ENCODE data around the gene DNAJB11. TPM values are rescaled to one million over a fixed set of nuclear protein-coding genes. Genes with fewer than 3 reads are reported as not detected.
"Not testable (repeated sequence)": the region's sequence is repeated elsewhere in the genome, so short reads cannot be mapped to it uniquely, and the experiment has no call there.

Gene DNAJB11
- total RNA-seq, 1 donor from 2014 or later, result 57.6 TPM

DNA sequence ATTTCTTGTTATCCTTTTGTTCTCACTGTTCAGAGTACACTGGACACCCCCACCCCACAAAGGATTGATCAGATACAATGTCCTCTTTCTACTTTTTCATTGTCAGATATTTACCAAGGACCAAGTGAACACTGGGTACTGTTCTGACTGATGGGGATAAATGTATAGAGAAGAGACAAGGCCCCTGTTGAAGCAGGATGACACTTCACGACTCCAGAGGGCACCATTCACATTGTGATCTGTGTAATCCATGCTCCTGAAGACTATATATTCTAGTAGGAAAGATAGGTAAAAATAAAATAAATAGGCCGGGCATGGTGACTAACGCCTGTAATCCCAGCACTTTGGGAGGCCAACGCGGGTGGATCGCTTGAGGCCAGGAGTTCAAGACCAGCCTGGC is 19.1 kb upstream of the DNAJB11 start:
- Mint-ChIP-seq H3K27me3 (ENCODE audit: unreplicated experiment) (no peaks in the 10 kb centered on the region), H3K4me3 (ENCODE audit: unreplicated experiment) (no peak overlapping the region), H3K27ac (ENCODE audit: unreplicated experiment) (no peak overlapping the region), H3K36me3 (ENCODE audit: unreplicated experiment) (peaks cover 4% of the 10 kb centered on the region), H3K4me1 (ENCODE audit: low read depth, unreplicated experiment) (no peaks in the 10 kb centered on the region), H3K9me3 (ENCODE audit: unreplicated experiment) (no peaks in the 10 kb centered on the region)
- no peak for DNase-seq
- TF ChIP-seq, protein P1, sequence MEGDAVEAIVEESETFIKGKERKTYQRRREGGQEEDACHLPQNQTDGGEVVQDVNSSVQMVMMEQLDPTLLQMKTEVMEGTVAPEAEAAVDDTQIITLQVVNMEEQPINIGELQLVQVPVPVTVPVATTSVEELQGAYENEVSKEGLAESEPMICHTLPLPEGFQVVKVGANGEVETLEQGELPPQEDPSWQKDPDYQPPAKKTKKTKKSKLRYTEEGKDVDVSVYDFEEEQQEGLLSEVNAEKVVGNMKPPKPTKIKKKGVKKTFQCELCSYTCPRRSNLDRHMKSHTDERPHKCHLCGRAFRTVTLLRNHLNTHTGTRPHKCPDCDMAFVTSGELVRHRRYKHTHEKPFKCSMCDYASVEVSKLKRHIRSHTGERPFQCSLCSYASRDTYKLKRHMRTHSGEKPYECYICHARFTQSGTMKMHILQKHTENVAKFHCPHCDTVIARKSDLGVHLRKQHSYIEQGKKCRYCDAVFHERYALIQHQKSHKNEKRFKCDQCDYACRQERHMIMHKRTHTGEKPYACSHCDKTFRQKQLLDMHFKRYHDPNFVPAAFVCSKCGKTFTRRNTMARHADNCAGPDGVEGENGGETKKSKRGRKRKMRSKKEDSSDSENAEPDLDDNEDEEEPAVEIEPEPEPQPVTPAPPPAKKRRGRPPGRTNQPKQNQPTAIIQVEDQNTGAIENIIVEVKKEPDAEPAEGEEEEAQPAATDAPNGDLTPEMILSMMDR (IDR thresholded peaks at IDR 0.05; ENCODE audit: partially characterized antibody, unreplicated experiment), result no peak

DNA sequence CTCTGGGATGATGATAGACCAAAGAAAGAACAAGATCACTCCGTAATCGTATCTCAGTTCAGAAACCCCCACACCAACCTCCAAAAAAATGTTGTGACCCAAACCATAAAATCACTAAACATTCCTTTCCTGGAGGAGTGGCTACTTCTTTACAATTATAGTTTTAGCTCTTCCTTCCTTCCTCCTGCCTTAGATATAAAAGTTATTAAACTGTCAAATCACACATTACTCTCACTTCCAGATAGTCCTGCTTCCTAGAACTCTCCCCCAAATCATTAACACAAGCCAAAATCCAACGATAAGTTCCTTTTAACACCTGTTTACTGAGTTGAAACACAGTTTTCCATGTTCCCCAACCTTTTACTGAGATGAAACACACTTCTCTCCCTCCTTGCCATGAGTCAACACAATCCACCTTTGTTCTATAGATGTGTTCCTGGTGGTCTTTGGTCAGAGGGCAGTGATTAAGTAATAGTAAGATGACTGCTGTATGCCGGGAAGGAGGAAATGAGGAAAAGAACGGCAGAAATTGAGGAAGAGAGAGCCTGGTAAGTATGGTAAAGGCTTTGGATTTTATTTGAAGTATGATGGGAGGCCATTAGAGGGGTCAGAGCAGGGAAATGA is 18.0 kb upstream of the DNAJB11 start:
- no peaks in the 10 kb centered on the region for H3K27me3 Mint-ChIP-seq (ENCODE audit: unreplicated experiment)
- no peak overlapping the region for H3K4me3 Mint-ChIP-seq (ENCODE audit: unreplicated experiment)
- H3K27ac Mint-ChIP-seq (ENCODE audit: unreplicated experiment), result no peak overlapping the region
- TF ChIP-seq, protein P1 (IDR thresholded peaks at IDR 0.05; ENCODE audit: partially characterized antibody, unreplicated experiment), result no peak
- H3K4me1 Mint-ChIP-seq (ENCODE audit: low read depth, unreplicated experiment), result no peaks in the 10 kb centered on the region
- H3K9me3 Mint-ChIP-seq (ENCODE audit: unreplicated experiment), result no peaks in the 10 kb centered on the region
- DNase-seq, result no peak
- peaks cover 4% of the 10 kb centered on the region for H3K36me3 Mint-ChIP-seq (ENCODE audit: unreplicated experiment)

DNA sequence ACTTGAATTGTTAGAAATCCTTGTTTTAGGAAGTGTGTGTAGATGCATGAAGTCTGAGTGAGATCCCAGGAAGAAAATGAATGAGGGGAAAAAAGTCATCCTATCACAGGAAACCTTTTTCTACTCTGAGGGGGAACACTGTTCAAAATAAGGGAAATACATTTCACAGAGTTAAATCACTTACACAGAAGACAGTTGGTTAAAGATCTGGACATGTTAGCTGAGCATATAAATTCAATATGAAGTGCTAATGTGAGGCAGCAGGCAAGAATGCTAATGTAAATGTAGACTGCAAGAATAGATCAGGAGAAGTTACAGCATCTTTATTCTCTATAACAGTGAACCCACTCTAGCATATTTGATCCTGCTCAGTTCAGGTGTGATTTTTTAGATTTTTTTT is 5.9 kb upstream of the DNAJB11 start:
- no peak for DNase-seq
- no peak overlapping the region for H3K4me3 Mint-ChIP-seq (ENCODE audit: unreplicated experiment)
- TF ChIP-seq, protein P1 (IDR thresholded peaks at IDR 0.05; ENCODE audit: partially characterized antibody, unreplicated experiment), result no peak

DNA sequence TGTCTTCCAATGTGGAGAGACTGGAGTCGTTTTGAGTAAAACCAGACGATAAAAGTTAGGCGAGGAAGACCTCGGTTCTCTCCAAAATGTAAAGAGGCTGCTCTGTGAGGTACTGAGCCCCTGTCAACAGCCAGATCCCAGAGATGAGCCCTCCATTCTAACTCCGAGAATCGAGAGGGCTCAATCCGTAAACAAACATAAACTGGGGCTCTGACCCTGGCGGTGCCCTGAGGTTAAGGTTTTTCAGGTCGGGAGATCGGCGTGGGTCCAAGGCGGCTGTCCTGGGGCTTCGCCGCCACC is 3.8 kb upstream of the DNAJB11 start:
- no peak for DNase-seq
- Mint-ChIP-seq H3K9me3 (ENCODE audit: unreplicated experiment) (peaks cover 4% of the 10 kb centered on the region), H3K4me3 (ENCODE audit: unreplicated experiment) (peak overlapping the region; percentile 92), H3K27me3 (ENCODE audit: unreplicated experiment) (peaks cover 11% of the 10 kb centered on the region), H3K36me3 (ENCODE audit: unreplicated experiment) (no peaks in the 10 kb centered on the region), H3K4me1 (ENCODE audit: low read depth, unreplicated experiment) (peaks cover 10% of the 10 kb centered on the region), H3K27ac (ENCODE audit: unreplicated experiment) (peak overlapping the region; percentile 56)
- TF ChIP-seq, protein P1 (IDR thresholded peaks at IDR 0.05; ENCODE audit: partially characterized antibody, unreplicated experiment), result no peak

More for the DNA sequence above, 5.9 kb upstream of the DNAJB11 start:
- Mint-ChIP-seq H3K27me3 (ENCODE audit: unreplicated experiment) (peaks cover 5% of the 10 kb centered on the region), H3K36me3 (ENCODE audit: unreplicated experiment) (no peaks in the 10 kb centered on the region), H3K9me3 (ENCODE audit: unreplicated experiment) (peaks cover 4% of the 10 kb centered on the region), H3K27ac (ENCODE audit: unreplicated experiment) (no peak overlapping the region), H3K4me1 (ENCODE audit: low read depth, unreplicated experiment) (peaks cover 2% of the 10 kb centered on the region)

DNA sequence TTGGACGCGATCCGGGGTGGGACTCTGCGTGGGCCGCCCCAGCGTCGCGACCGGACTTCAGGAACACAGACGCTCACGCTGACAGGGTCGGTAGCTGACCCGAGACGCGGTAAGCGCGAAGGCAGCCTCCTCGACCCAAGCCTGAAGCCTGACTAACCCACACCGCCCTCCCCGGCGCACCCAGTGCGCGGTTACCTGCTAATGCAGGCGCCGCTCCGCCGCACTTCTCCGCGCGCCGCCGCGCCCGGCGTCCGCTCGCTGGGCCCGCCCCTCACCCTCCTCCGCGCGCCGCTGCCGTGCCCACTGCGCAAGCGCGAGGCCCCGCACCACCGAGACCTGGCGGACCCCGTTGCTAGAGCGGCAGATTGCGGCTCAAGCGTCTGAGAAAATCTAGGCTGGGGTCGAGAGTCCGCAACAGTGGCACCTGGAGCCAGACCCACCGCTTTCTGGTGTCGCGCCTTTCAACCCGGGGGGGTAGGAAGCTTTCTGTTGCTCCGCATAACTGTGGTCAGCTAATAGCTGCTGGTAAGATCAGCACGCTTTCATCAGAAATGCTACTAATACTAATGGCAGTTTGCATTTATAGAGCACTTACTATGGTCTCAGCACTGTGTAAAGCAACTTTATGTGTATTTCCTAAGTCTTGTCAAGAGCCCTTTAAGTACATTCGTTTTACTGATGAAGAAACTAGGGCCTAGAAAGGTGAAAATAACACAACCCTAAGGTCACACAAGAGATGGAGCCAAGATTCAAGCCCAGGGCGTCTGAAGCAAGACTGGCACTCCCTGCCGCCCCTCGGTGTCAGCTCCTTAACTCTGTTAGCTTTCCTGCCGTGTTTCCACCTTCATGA is 3.2 kb upstream of the DNAJB11 start, which contains the start of gene TBCCD1:
Gene TBCCD1 (minus strand): TSS at position 268 of the 850 bp plus-strand sequence. CDS start 3,010 bp downstream, outside the sequence.
- Mint-ChIP-seq H3K27me3 (ENCODE audit: unreplicated experiment) (peaks cover 11% of the 10 kb centered on the region), H3K9me3 (ENCODE audit: unreplicated experiment) (peaks cover 4% of the 10 kb centered on the region), H3K4me1 (ENCODE audit: low read depth, unreplicated experiment) (peaks cover 10% of the 10 kb centered on the region)

DNA sequence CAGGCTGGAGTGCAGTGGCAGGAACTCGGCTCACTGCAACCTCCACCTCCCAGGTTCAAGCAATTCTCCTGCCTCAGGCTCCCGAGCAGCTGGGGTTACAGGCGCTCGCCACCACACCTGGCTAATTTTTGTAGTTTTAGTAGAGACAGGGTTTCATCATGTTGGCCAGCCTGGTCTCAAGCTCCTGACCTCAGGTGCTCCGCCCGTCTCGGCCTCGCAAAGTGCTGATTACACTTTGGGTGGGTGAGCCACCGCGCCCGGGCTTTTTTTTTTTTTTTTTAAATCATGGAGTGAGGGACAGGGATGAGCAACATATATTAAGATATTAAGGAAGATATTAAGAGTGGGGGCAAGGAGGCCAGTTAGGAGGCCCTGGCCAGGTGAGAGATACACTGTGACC is 1.2 kb upstream of the DNAJB11 start:
- Mint-ChIP-seq H3K4me1 (ENCODE audit: low read depth, unreplicated experiment) (peaks cover 10% of the 10 kb centered on the region), H3K27me3 (ENCODE audit: unreplicated experiment) (peaks cover 11% of the 10 kb centered on the region), H3K4me3 (ENCODE audit: unreplicated experiment) (peak overlapping the region; percentile 93)
- not testable (repeated sequence) for DNase-seq; H3K27ac Mint-ChIP-seq (ENCODE audit: unreplicated experiment); H3K36me3 Mint-ChIP-seq (ENCODE audit: unreplicated experiment); H3K9me3 Mint-ChIP-seq (ENCODE audit: unreplicated experiment)

More for the DNA sequence above, 3.2 kb upstream of the DNAJB11 start, which contains the start of gene TBCCD1:
- DNase-seq, result peak; percentile 96
- Mint-ChIP-seq H3K4me3 (ENCODE audit: unreplicated experiment) (peak within 1 kb of the TSS; percentile 92), H3K36me3 (ENCODE audit: unreplicated experiment) (no peaks in the 10 kb centered on the region), H3K27ac (ENCODE audit: unreplicated experiment) (peak within 1 kb of the TSS; percentile 84)
- TF ChIP-seq, protein P1 (IDR thresholded peaks at IDR 0.05; ENCODE audit: partially characterized antibody, unreplicated experiment), result no peak

Data from glutamatergic neuron (in vitro differentiated cells).